GM12874 (cell line): ENCODE measurements around the gene MACROD1.

ENCODE experiments used
- TF ChIP-seq, protein P1 (sequence below): IDR thresholded peaks from 2 replicates; pipeline ENCODE4 v1.5.1; 2011; ENCODE audit warnings: low read depth, mild to moderate bottlenecking, control low read depth, low read length, moderate library complexity; ENCODE audit not compliant: insufficient read depth

Gene MACROD1

DNA sequence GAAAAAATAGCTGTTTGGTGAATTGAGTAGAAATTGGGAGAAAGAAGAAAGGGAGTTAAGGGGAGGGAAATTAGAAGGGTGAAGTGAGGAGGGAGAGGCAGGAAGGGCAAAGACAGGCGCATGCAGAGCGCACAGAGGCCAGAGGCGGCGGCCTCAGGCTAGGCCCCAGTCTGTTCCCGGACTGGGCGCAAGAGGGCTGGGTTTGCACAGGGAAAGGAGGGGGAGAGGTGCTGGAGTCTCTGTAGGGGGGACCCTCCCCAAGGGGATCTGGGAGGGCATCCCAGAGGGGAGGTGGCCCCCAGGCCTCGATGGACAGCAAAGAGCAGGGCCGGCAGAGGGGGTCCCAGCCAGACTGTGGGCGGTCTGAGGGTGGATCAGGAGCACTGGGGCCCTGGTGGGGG lies 131.5 kb downstream of the MACROD1 start:
- TF ChIP-seq, protein P1, sequence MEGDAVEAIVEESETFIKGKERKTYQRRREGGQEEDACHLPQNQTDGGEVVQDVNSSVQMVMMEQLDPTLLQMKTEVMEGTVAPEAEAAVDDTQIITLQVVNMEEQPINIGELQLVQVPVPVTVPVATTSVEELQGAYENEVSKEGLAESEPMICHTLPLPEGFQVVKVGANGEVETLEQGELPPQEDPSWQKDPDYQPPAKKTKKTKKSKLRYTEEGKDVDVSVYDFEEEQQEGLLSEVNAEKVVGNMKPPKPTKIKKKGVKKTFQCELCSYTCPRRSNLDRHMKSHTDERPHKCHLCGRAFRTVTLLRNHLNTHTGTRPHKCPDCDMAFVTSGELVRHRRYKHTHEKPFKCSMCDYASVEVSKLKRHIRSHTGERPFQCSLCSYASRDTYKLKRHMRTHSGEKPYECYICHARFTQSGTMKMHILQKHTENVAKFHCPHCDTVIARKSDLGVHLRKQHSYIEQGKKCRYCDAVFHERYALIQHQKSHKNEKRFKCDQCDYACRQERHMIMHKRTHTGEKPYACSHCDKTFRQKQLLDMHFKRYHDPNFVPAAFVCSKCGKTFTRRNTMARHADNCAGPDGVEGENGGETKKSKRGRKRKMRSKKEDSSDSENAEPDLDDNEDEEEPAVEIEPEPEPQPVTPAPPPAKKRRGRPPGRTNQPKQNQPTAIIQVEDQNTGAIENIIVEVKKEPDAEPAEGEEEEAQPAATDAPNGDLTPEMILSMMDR: no peak

DNA sequence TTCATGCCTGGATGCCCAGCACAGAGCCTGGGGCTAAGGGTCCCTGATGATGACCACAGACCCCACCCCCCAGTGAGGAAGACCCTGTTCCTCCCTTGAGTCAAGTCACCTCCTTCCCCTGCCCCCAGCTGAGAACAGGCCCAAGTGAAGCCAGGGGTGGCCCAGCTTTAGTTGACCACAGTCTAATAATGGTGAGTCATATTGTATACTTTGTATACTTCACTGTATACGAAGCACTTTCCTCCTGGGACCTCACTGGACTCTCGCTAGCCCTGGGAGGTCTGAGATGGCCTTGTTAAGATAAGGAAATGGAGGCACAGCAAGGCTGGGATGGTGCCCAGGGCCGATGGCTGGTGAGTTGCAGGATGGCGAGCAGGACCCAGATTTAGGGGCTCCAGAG lies 133.9 kb downstream of the MACROD1 start:
- TF ChIP-seq, protein P1: no peak

DNA sequence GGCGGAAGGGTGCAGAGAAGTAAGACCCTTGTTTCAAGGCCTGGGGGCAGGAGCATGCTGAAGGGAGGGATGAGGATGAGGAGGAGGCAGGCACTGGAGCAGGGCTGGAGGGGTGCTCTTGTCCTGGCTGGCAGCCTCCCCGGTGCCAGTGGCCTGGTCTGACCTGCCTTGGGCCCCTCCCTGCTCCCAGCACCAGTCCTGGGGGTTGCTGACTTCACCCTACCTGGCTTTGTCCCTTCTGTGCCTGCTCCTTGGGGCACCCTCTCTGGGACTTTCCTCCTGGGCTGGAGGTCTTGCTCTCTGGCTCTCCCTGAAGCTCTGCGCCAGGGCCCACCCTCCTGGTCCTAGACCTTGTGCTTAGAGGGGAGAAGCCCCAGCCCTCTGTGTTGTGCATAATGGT lies 134.9 kb downstream of the MACROD1 start:
- TF ChIP-seq, protein P1: no peak

DNA sequence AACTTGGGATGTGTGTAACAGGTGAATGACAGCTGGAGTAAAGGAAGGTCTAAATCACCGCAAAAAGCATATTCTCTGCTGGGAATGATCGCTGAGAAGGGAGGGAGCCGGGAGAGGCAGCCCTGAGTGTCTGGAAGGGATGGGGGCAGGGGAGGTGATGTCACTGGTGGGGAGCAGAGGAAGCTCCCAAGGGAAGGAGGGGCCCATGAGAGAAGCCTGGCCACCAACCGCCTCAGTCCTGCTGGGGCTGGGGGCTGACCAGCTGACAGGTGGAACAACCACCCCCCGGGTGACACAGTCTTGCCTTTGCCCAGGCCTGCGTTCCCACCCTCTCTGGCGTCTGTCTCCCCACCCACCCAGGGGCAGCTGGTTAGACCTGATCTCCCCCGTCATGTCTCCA lies 136.1 kb downstream of the MACROD1 start:
- TF ChIP-seq, protein P1: no peak

DNA sequence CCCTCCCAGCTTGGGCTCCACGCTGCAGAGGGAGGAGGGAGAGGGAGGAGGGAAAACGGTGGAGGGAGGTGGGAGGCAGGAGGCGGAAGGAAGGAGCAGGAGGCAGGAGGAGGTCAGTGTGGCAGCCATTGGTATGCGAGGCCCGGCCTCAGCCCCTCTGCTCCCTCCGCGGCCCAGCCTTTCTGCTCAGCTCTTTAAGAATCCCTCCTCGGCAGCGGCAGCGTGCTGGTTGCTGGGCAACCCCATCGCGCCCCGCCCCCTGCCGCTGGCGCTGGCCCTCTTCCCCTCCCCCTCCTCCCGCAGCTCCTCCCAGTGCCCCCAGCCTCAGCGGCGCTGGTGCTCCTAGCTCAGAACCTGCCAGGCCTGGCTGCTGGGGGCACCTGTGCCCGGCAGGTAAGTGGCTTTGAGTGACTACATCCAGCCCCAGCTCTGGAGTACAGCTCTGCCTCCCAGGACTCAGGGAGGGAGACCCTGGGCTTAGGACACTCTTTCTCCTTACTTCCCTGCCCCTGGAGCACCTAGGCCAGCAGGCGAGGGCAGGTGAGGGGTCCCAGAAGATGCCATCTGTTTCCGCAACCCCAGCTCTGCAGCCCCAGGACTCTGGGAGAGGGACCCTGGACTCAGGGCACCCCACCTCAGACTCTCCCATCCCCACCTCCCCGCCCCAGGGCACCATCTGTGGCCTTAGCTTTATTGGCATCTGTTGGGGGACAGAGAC lies 137.4 kb downstream of the MACROD1 start:
- TF ChIP-seq, protein P1: no peak

DNA sequence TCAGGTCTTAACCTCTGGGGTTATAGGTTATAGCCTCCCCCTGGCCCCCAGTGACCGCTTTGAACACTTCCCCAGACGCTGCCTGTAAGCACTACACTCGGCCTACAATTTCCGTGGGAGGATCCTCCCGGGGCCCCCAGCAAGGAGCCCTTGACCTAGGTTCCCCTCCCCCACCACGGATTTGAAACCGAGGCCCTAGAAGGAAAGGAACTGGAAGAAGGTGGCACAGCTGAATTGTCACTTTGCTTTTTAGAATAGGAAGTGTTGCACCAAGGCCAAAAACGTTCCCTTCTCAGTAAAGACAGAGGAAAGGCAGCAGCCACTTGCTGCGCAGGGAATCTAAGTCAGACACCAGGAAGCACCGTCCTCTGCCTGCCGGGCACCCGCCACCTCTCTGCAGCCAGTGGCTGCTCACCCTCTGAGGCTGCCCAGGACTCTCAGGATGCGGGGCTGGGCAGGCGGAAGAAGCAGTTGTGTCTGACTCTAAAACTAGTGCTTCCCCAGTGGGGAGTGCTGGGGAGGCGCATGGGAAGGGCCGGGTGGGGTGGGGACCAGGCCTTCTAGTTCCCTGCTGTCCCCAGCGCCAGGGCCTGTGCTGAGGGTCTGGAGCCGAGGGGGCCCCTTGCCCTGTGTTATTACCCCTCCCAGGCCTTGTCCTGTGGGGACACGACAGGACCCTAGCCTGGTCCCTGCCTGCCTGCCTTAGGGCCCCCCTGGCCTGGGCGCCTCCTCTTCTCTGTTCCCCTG lies 138.1 kb downstream of the MACROD1 start:
- TF ChIP-seq, protein P1: no peak

DNA sequence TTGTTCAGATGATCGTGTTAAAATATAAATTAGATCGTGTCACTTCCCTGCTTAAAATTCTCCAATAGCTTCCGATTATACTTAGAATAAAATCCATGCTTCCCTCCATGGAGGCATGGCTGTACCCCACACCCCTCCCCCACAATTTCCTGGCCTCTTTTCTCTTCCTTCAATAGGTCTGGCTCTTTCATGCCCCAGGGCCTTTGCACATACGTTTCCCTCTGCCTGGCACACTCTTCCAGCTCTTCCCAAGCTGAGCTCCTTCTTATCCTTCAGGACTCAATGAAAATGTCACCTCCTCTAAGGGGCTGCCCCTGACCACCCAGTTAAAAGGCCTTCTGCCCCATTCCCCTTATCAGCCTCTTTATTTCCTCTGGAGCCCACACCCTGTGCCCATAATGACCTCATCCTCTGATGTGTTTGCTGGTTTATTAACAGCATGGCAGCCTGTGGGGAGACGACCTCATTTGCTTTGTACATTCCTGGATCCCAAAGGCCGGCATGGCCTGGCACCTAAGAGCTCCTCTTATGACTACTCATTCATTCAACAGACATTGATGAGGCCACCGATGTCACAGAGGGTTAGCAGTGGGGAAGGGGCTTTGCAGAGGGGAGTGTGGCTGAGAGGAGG lies 139.2 kb downstream of the MACROD1 start:
- TF ChIP-seq, protein P1: no peak
